GM23338 (cell line): ENCODE results near the gene C4orf51. TPM values are rescaled to one million over a fixed set of nuclear protein-coding genes. Genes with fewer than 3 reads are reported as not detected.

Experiments
- ATAC-seq: fragments of 200-7000 bp; cut with Tn5 transposase; 3 replicates; pipeline ENCODE4 v1.9.1; 2020
- DNase-seq: peaks from one replicate; pipeline ENCODE4 v3.0.0-alpha.2; 2015; ENCODE audit warnings: low spot score
- H2AFZ ChIP-seq: fragments of 200-600 bp; sonication (generic); 2 replicates; pipeline ENCODE4 v1.8.0; 2016; ENCODE audit warnings: antibody characterized with exemption, mild to moderate bottlenecking, moderate library complexity
- H3F3A ChIP-seq: fragments of 200-600 bp; sonication (generic); replicated peaks from 2 replicates; pipeline ENCODE4 v1.8.0; 2017; ENCODE audit warnings: antibody characterized with exemption, mixed run types, low read depth
- H3K27ac ChIP-seq: fragments of 200-600 bp; sonication (generic); 2 replicates; pipeline ENCODE4 v1.6.1; 2016; ENCODE audit warnings: low read depth
- H3K27me3 ChIP-seq: fragments of 200-600 bp; sonication (generic); 2 replicates; pipeline ENCODE4 v1.8.0; 2016; ENCODE audit warnings: mild to moderate bottlenecking, mixed run types, moderate library complexity; ENCODE audit not compliant: insufficient read depth
- H3K36me3 ChIP-seq: fragments of 200-600 bp; sonication (generic); 2 replicates; pipeline ENCODE4 v1.8.0; 2016; ENCODE audit warnings: mild to moderate bottlenecking; ENCODE audit not compliant: insufficient read depth
- H3K4me1 ChIP-seq: fragments of 200-600 bp; sonication (generic); 2 replicates; pipeline ENCODE4 v1.8.0; 2016; ENCODE audit warnings: mild to moderate bottlenecking, moderate library complexity; ENCODE audit not compliant: insufficient read depth
- H3K4me2 ChIP-seq: fragments of 200-600 bp; sonication (generic); 2 replicates; pipeline ENCODE4 v1.7.1; 2017; ENCODE audit warnings: mixed run types
- H3K4me3 ChIP-seq: fragments of 200-600 bp; sonication (generic); 2 replicates; pipeline ENCODE4 v1.6.1; 2016; ENCODE audit warnings: mixed run types
- H3K79me2 ChIP-seq: fragments of 200-600 bp; sonication (generic); replicated peaks from 2 replicates; pipeline ENCODE4 v1.8.0; 2017; ENCODE audit warnings: mild to moderate bottlenecking; ENCODE audit not compliant: insufficient read depth
- H3K9me2 ChIP-seq: fragments of 200-600 bp; sonication (generic); 2 replicates; pipeline ENCODE4 v1.8.0; 2017; ENCODE audit not compliant: insufficient read depth
- H4K20me1 ChIP-seq: fragments of 200-600 bp; sonication (generic); replicated peaks from 2 replicates; pipeline ENCODE4 v1.8.0; 2017; ENCODE audit warnings: mild to moderate bottlenecking; ENCODE audit not compliant: insufficient read depth
- H3K27ac Mint-ChIP-seq: 2 replicates; pipeline ENCODE4 v1.8.0; 2020; ENCODE audit warnings: inconsistent platforms, mild to moderate bottlenecking, moderate library complexity, mixed read lengths
- H3K27me3 Mint-ChIP-seq: 3 replicates; pipeline ENCODE4 v1.8.0; 2022; ENCODE audit warnings: low read depth, mild to moderate bottlenecking, moderate library complexity, mixed read lengths, inconsistent platforms; ENCODE audit not compliant: insufficient read depth, poor library complexity
- H3K36me3 Mint-ChIP-seq: 3 replicates; pipeline ENCODE4 v1.8.0; 2021; ENCODE audit warnings: low read depth, mild to moderate bottlenecking, inconsistent platforms, moderate library complexity, mixed read lengths
- H3K4me1 Mint-ChIP-seq: 3 replicates; pipeline ENCODE4 v1.8.0; 2020; ENCODE audit warnings: mild to moderate bottlenecking, inconsistent platforms, mixed read lengths
- H3K4me3 Mint-ChIP-seq: 3 replicates; pipeline ENCODE4 v1.8.0; 2021; ENCODE audit warnings: moderate library complexity, mild to moderate bottlenecking, inconsistent platforms, mixed read lengths
- H3K9me3 Mint-ChIP-seq: 3 replicates; pipeline ENCODE4 v1.8.0; 2020; ENCODE audit warnings: moderate library complexity, mild to moderate bottlenecking, inconsistent platforms, mixed read lengths
- CTCF ChIP-seq, 2 experiments: fragments of 200-600 bp in 1 of 2; sonication (generic) in 1 of 2; conservative IDR thresholded peaks; 2 replicates each; pipeline versions ENCODE4 v1.5.1 to v1.6.1; 2016 to 2017; ENCODE audit warnings: antibody characterized with exemption in 2 of 2, low read depth in 2 of 2, mild to moderate bottlenecking in 2 of 2, moderate library complexity in 1 of 2
- EZH2 ChIP-seq: fragments of 200-600 bp; sonication (generic); IDR thresholded peaks from one replicate; pipeline ENCODE4 v1.8.0; 2017; ENCODE audit warnings: antibody characterized with exemption, mild to moderate bottlenecking, low read depth; ENCODE audit not compliant: unreplicated experiment
- JUNB ChIP-seq: IDR thresholded peaks from one replicate; pipeline ENCODE4 v1.6.1; 2016; ENCODE audit warnings: antibody characterized with exemption; ENCODE audit not compliant: unreplicated experiment
- POLR2AphosphoS5 ChIP-seq: IDR thresholded peaks from 2 replicates; pipeline ENCODE4 v1.6.1; 2016; ENCODE audit warnings: antibody characterized with exemption, low read depth
- REST ChIP-seq: IDR thresholded peaks from one replicate; pipeline ENCODE4 v1.6.1; 2018; ENCODE audit warnings: antibody characterized with exemption; ENCODE audit not compliant: unreplicated experiment
- STAT1 ChIP-seq: IDR thresholded peaks from one replicate; pipeline ENCODE4 v1.6.1; 2016; ENCODE audit warnings: antibody characterized with exemption; ENCODE audit not compliant: unreplicated experiment
- ZNF114 ChIP-seq: fragments of 250-450 bp; sonication (Bioruptor Pico); IDR thresholded peaks from 2 replicates; pipeline ENCODE4 v1.5.0; 2020; ENCODE audit warnings: mild to moderate bottlenecking, moderate library complexity
- ZNF331 ChIP-seq: fragments of 250-450 bp; sonication (Bioruptor Pico); IDR thresholded peaks from 2 replicates; pipeline ENCODE4 v1.5.0; 2020; ENCODE audit warnings: low read depth, mild to moderate bottlenecking, moderate library complexity
- ZNF462 ChIP-seq: fragments of 250-450 bp; sonication (Bioruptor Pico); IDR thresholded peaks from 2 replicates; pipeline ENCODE4 v1.5.0; 2020; ENCODE audit warnings: mild to moderate bottlenecking, moderate library complexity
- polyA plus RNA-seq: library from polyadenylated mRNA; unstranded; fragments of >200 nt; fragmentation: Nextera tagmentation; extraction: Ambion mirVana; gene quantifications from 2 replicates; pipeline ENCODE4 v1.2.1, GENCODE V29; 2016
- total RNA-seq: library from RNA; depleted of rRNA; stranded (reverse); fragments of >200 nt; shearing (Covaris generic); gene quantifications from 2 replicates; pipeline ENCODE4 v1.2.3, GENCODE V29; 2014

The C4orf51 gene
- total and polyA plus RNA-seq, 2 experiments from 2014 or later, result not detected

GRCh38 chr4:145709336-145709735, 29.4 kb downstream of the C4orf51 start:
- Histone ChIP-seq H3K4me3 (no peak overlapping the region), H2AFZ (no peak overlapping the region), H4K20me1 (no peaks in the 10 kb centered on the region), H3K9me2 (peaks cover 36% of the 10 kb centered on the region), H3K4me2 (no peak overlapping the region), H3K4me1 (peaks cover 11% of the 10 kb centered on the region), H3F3A (peaks cover 9% of the 10 kb centered on the region; the same call in 1 of the 2 replicates), H3K36me3 (no peaks in the 10 kb centered on the region), H3K27me3 (no peaks in the 10 kb centered on the region), H3K27ac (no peak overlapping the region), H3K79me2 (no peaks in the 10 kb centered on the region; the same call in 1 of the 2 replicates)
- peaks cover 5% of the 10 kb centered on the region for H3K27me3 Mint-ChIP-seq
- H3K27ac Mint-ChIP-seq, result no peak overlapping the region
- H3K36me3 Mint-ChIP-seq, result peaks cover 7% of the 10 kb centered on the region; the same call in 1 of the 3 replicates
- no peak overlapping the region for H3K4me3 Mint-ChIP-seq
- H3K9me3 Mint-ChIP-seq, result peaks cover 8% of the 10 kb centered on the region; the same call in 2 of the 3 replicates
- H3K4me1 Mint-ChIP-seq, result peaks cover 20% of the 10 kb centered on the region
- TF ChIP-seq EZH2, result no peak
- TF ChIP-seq REST, result no peak
- no peak for ATAC-seq
- no peak for DNase-seq

- Mint-ChIP-seq H3K4me1 (peaks cover 14% of the 10 kb centered on the region), H3K4me3 (no peak overlapping the region), H3K36me3 (peaks cover 7% of the 10 kb centered on the region; the same call in 1 of the 3 replicates), H3K27ac (no peak overlapping the region), H3K27me3 (peaks cover 5% of the 10 kb centered on the region), H3K9me3 (peaks cover 8% of the 10 kb centered on the region; the same call in 2 of the 3 replicates)
- peaks cover 6% of the 10 kb centered on the region; the same call in 1 of the 2 replicates for H3F3A ChIP-seq
- peaks cover 41% of the 10 kb centered on the region for H3K9me2 ChIP-seq
- H4K20me1 ChIP-seq, result no peaks in the 10 kb centered on the region
- DNase-seq (no peak), ATAC-seq (no peak)
- H3K4me3 ChIP-seq, result no peak overlapping the region
- no peaks in the 10 kb centered on the region; the same call in 1 of the 2 replicates for H3K79me2 ChIP-seq
- no peaks in the 10 kb centered on the region for H3K36me3 ChIP-seq
- no peak overlapping the region for H2AFZ ChIP-seq
- H3K4me2 ChIP-seq, result no peak overlapping the region
- no peak overlapping the region for H3K27ac ChIP-seq
- H3K27me3 ChIP-seq, result no peaks in the 10 kb centered on the region
- H3K4me1 ChIP-seq, result peaks cover 6% of the 10 kb centered on the region
- TF ChIP-seq POLR2AphosphoS5 (no peak), ZNF462 (CRISPR knock-in tag) (no peak), ZNF114 (CRISPR knock-in tag) (no peak), EZH2 (no peak), ZNF331 (no peak), STAT1 (no peak), JUNB (no peak), CTCF (conservative IDR thresholded peaks at IDR 0.05; ENCODE audit: low read depth in 2 of 2) (no peak)
Observed at GRCh38 chr4:145709843-145710242, 29.9 kb downstream of the C4orf51 start.
